Measurements from ENCODE around the gene SLIT1. TPM values are rescaled to one million over a fixed set of nuclear protein-coding genes. Genes with fewer than 3 reads are reported as not detected.

Gene SLIT1
- total RNA-seq, 1 donor from 2014 or later = 55.7 TPM

GRCh38 chr10:97071496-97071895 lies 114.3 kb downstream of the SLIT1 start:
- Mint-ChIP-seq H3K4me1 (ENCODE audit: unreplicated experiment) (peaks cover 19% of the 10 kb centered on the region), H3K4me3 (no peak overlapping the region), H3K27me3 (peaks cover 30% of the 10 kb centered on the region), H3K27ac (no peak overlapping the region), H3K9me3 (no peaks in the 10 kb centered on the region), H3K36me3 (no peaks in the 10 kb centered on the region)
- TF ChIP-seq CTCF (conservative IDR thresholded peaks at IDR 0.05) = no peak
- no peak for DNase-seq (ENCODE audit: extremely low spot score, unreplicated experiment)

GRCh38 chr10:97069576-97070362 lies 116.0 kb downstream of the SLIT1 start:
- Mint-ChIP-seq H3K36me3 (no peaks in the 10 kb centered on the region), H3K9me3 (no peaks in the 10 kb centered on the region), H3K4me1 (ENCODE audit: unreplicated experiment) (peaks cover 19% of the 10 kb centered on the region), H3K27ac (no peak overlapping the region), H3K4me3 (no peak overlapping the region), H3K27me3 (peaks cover 28% of the 10 kb centered on the region)
- TF ChIP-seq CTCF (conservative IDR thresholded peaks at IDR 0.05) = no peak
- DNase-seq (ENCODE audit: extremely low spot score, unreplicated experiment) = no peak

- no peak for DNase-seq (ENCODE audit: extremely low spot score, unreplicated experiment)
- Mint-ChIP-seq H3K36me3 (no peaks in the 10 kb centered on the region), H3K27ac (no peak overlapping the region), H3K4me1 (ENCODE audit: unreplicated experiment) (peaks cover 16% of the 10 kb centered on the region), H3K4me3 (no peak overlapping the region), H3K27me3 (peaks cover 25% of the 10 kb centered on the region), H3K9me3 (no peaks in the 10 kb centered on the region)
- TF ChIP-seq CTCF (conservative IDR thresholded peaks at IDR 0.05) = no peak
These were observed 116.7 kb downstream of the SLIT1 start for GRCh38 chr10:97069026-97069425.

- no peaks in the 10 kb centered on the region for H3K36me3 Mint-ChIP-seq
- H3K27me3 Mint-ChIP-seq = peaks cover 19% of the 10 kb centered on the region
- no peak overlapping the region for H3K27ac Mint-ChIP-seq
- H3K4me3 Mint-ChIP-seq = no peak overlapping the region
- no peaks in the 10 kb centered on the region for H3K9me3 Mint-ChIP-seq
- no peak for DNase-seq (ENCODE audit: extremely low spot score, unreplicated experiment)
- TF ChIP-seq CTCF (conservative IDR thresholded peaks at IDR 0.05) = peak; percentile 46
- peaks cover 9% of the 10 kb centered on the region for H3K4me1 Mint-ChIP-seq (ENCODE audit: unreplicated experiment)
These were observed 117.9 kb downstream of the SLIT1 start for GRCh38 chr10:97067716-97068391.

- no peak for DNase-seq (ENCODE audit: extremely low spot score, unreplicated experiment)
- Mint-ChIP-seq H3K36me3 (no peaks in the 10 kb centered on the region), H3K4me3 (no peak overlapping the region), H3K27me3 (peaks cover 17% of the 10 kb centered on the region), H3K4me1 (ENCODE audit: unreplicated experiment) (peaks cover 14% of the 10 kb centered on the region), H3K9me3 (no peaks in the 10 kb centered on the region), H3K27ac (no peak overlapping the region)
- no peak for TF ChIP-seq CTCF (conservative IDR thresholded peaks at IDR 0.05)
These were observed 118.7 kb downstream of the SLIT1 start for GRCh38 chr10:97066877-97067555.
